GM21526 (cell line): ENCODE data around the gene PRR36.
"Not testable (repeated sequence)": the region's sequence is repeated elsewhere in the genome, so short reads cannot be mapped to it uniquely, and the experiment has no call there.

Experiments
- ATAC-seq: cut with Tn5 transposase; IDR thresholded peaks from one replicate; pipeline ENCODE4 v1.9.1; 2021; ENCODE audit warnings: moderate library complexity; ENCODE audit not compliant: unreplicated experiment, low FRiP score

PRR36 gene

GRCh38 chr19:7900931-7901330, 26.7 kb upstream of the PRR36 start:
- no peak for ATAC-seq

- ATAC-seq = no peak
These were observed 26.2 kb upstream of the PRR36 start for GRCh38 chr19:7900401-7900870.

- no peak for ATAC-seq
These were observed 25.7 kb upstream of the PRR36 start for GRCh38 chr19:7899751-7900378.

GRCh38 chr19:7898967-7899366, 24.8 kb upstream of the PRR36 start:
- ATAC-seq = no peak

- ATAC-seq = no peak
These were observed 23.1 kb upstream of the PRR36 start for GRCh38 chr19:7897292-7897691.

- ATAC-seq = no peak
These were observed 21.4 kb upstream of the PRR36 start for GRCh38 chr19:7895565-7895964.

- ATAC-seq = no peak
These were observed 20.6 kb upstream of the PRR36 start for GRCh38 chr19:7894612-7895309.

GRCh38 chr19:7893362-7894101, 19.3 kb upstream of the PRR36 start:
- ATAC-seq = not testable (repeated sequence)

- ATAC-seq = no peak
These were observed 14.6 kb upstream of the PRR36 start for GRCh38 chr19:7888826-7889217.

GRCh38 chr19:7888145-7888825, 14.1 kb upstream of the PRR36 start, which contains the start of gene LRRC8E:
TSS of gene LRRC8E (plus strand) at chr19:7888510. CDS start at chr19:7895604, 7,094 bp downstream.
- no peak for ATAC-seq

GRCh38 chr19:7887408-7888144, 13.4 kb upstream of the PRR36 start:
- no peak for ATAC-seq

GRCh38 chr19:7885818-7886217, 11.6 kb upstream of the PRR36 start:
- ATAC-seq = no peak

- ATAC-seq = no peak
These were observed 9.8 kb upstream of the PRR36 start for GRCh38 chr19:7883796-7884570.

- no peak for ATAC-seq
These were observed 8.9 kb upstream of the PRR36 start for GRCh38 chr19:7883105-7883504.

GRCh38 chr19:7881910-7882309, 7.7 kb upstream of the PRR36 start:
- ATAC-seq = no peak

- no peak for ATAC-seq
These were observed 5.6 kb upstream of the PRR36 start for GRCh38 chr19:7879836-7880235.

- ATAC-seq = no peak
These were observed 5.1 kb upstream of the PRR36 start for GRCh38 chr19:7879111-7879807.

- ATAC-seq = no peak
These were observed 3.2 kb upstream of the PRR36 start for GRCh38 chr19:7877249-7877836.

- ATAC-seq = no peak
These were observed 695 bp upstream of the PRR36 start for GRCh38 chr19:7874897-7875273.
